GM21367 (cell line): ENCODE data around the gene TIMM8A.
"Not testable (repeated sequence)": the region's sequence is repeated elsewhere in the genome, so short reads cannot be mapped to it uniquely, and the experiment has no call there.

Source experiments
- ATAC-seq: cut with Tn5 transposase; IDR thresholded peaks from one replicate; pipeline ENCODE4 v1.9.1; 2021; ENCODE audit not compliant: unreplicated experiment

The TIMM8A gene

GRCh38 chrX:101360390-101360789 is 11.8 kb upstream of the TIMM8A start:
- no peak for ATAC-seq

GRCh38 chrX:101359966-101360365 is 11.4 kb upstream of the TIMM8A start:
- no peak for ATAC-seq

- no peak for ATAC-seq
Observed at GRCh38 chrX:101357166-101357795, 8.7 kb upstream of the TIMM8A start.

- ATAC-seq = no peak
Observed at GRCh38 chrX:101349193-101349562, 636 bp upstream of the TIMM8A start.

GRCh38 chrX:101347859-101348451 is 587 bp downstream of the TIMM8A start:
- ATAC-seq = peak; percentile 5

GRCh38 chrX:101337776-101338271 is 10.7 kb downstream of the TIMM8A start:
- no peak for ATAC-seq

GRCh38 chrX:101334310-101334709 is 14.2 kb downstream of the TIMM8A start:
- ATAC-seq = not testable (repeated sequence)

GRCh38 chrX:101326600-101326999 is 21.9 kb downstream of the TIMM8A start:
- ATAC-seq = not testable (repeated sequence)

- no peak for ATAC-seq
Observed at GRCh38 chrX:101303790-101304189, 44.8 kb downstream of the TIMM8A start.
